DND-41 (cell line): Measurements from ENCODE around the gene PDE4B.

Experiments used
- ATAC-seq: fragments of 200-7000 bp; cut with Tn5 transposase; 3 replicates; pipeline ENCODE4 v1.9.1; 2021; ENCODE audit warnings: low read depth; ENCODE audit not compliant: insufficient read depth
- DNase-seq: peaks from one replicate; pipeline ENCODE4 v3.0.0-alpha.2; 2020
- H2AFZ ChIP-seq: 2 replicates; pipeline ENCODE4 v1.6.0; 2012; ENCODE audit warnings: low read depth, low read length
- H3K27ac ChIP-seq: 2 replicates; pipeline ENCODE4 v1.5.1; 2012; ENCODE audit warnings: low read length, inconsistent platforms
- H3K27me3 ChIP-seq: fragments of 200-600 bp; sonication (generic); 2 replicates; pipeline ENCODE4 v1.6.0; 2012; ENCODE audit warnings: low read length, mild to moderate bottlenecking, inconsistent platforms; ENCODE audit not compliant: insufficient read depth, poor library complexity
- H3K36me3 ChIP-seq: 2 replicates; pipeline ENCODE4 v1.5.1; 2012; ENCODE audit warnings: low read length, inconsistent platforms; ENCODE audit not compliant: insufficient read depth
- H3K4me1 ChIP-seq: 2 replicates; pipeline ENCODE4 v1.5.1; 2012; ENCODE audit warnings: mild to moderate bottlenecking, low read length; ENCODE audit not compliant: insufficient read depth
- H3K4me2 ChIP-seq: 2 replicates; pipeline ENCODE4 v1.6.0; 2012; ENCODE audit warnings: mild to moderate bottlenecking, moderate library complexity, low read length, inconsistent platforms; ENCODE audit not compliant: insufficient read depth
- H3K4me3 ChIP-seq, 2 experiments: fragments of 200-600 bp in 1 of 2; shearing (Covaris generic) in 1 of 2; 2 replicates each; pipeline ENCODE4 v1.5.1; 2012 to 2016; ENCODE audit warnings: inconsistent platforms in 2 of 2, low read length in 2 of 2, mild to moderate bottlenecking in 2 of 2, low read depth in 1 of 2, moderate library complexity in 1 of 2
- H3K79me2 ChIP-seq: 2 replicates; pipeline ENCODE4 v1.6.0; 2012; ENCODE audit warnings: low read length, inconsistent platforms; ENCODE audit not compliant: insufficient read depth
- H3K9ac ChIP-seq: 2 replicates; pipeline ENCODE4 v1.6.0; 2012; ENCODE audit warnings: low read depth, mild to moderate bottlenecking, inconsistent platforms, low read length, moderate library complexity
- H3K9me3 ChIP-seq: 2 replicates; pipeline ENCODE4 v1.5.1; 2012; ENCODE audit warnings: low read length, moderate library complexity, mild to moderate bottlenecking, inconsistent platforms; ENCODE audit not compliant: insufficient read depth, severe bottlenecking
- H4K20me1 ChIP-seq: 2 replicates; pipeline ENCODE4 v1.6.0; 2012; ENCODE audit warnings: low read length; ENCODE audit not compliant: insufficient read depth
- EZH2 ChIP-seq: IDR thresholded peaks from 3 replicates; pipeline ENCODE4 v1.6.1; 2012; ENCODE audit warnings: borderline replicate concordance, low read depth, mild to moderate bottlenecking, moderate library complexity, low read length, inconsistent platforms; ENCODE audit not compliant: severe bottlenecking
- TF ChIP-seq, protein P1 (sequence below): IDR thresholded peaks from 2 replicates; pipeline ENCODE4 v1.5.1; 2012; ENCODE audit warnings: borderline replicate concordance, low read length, moderate library complexity, mild to moderate bottlenecking; ENCODE audit not compliant: poor library complexity, severe bottlenecking; ENCODE audit errors: extremely low read depth

Gene PDE4B

DNA sequence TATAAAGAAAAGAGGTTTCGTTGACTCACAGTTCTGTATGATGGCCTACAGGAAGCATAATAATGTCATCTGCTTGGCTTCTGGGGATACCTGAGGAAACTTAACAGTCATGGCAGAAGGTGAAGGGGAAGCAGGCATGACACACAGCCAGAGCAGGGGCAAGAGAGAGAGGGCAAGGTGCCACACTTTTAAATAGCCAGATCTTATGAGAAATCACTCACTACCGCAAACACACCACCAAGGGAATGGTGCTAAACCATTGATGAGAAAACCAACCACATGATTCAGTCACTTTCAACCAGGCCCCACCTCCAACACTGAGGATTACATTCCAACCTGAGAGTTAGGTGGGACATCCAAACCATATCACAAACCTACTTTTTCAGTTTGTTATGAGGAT, 495.4 kb downstream of the PDE4B start:
- H3K4me2 ChIP-seq: no peak overlapping the region
- no peak overlapping the region for H3K27ac ChIP-seq
- H3K27me3 ChIP-seq: no peaks in the 10 kb centered on the region
- DNase-seq: no peak
- H2AFZ ChIP-seq: no peak overlapping the region
- H3K4me3 ChIP-seq: no peak overlapping the region
- no peaks in the 10 kb centered on the region for H3K36me3 ChIP-seq
- no peaks in the 10 kb centered on the region for H4K20me1 ChIP-seq
- no peaks in the 10 kb centered on the region for H3K79me2 ChIP-seq
- no peak for ATAC-seq
- H3K9me3 ChIP-seq: no peaks in the 10 kb centered on the region
- TF ChIP-seq EZH2: no peak
- TF ChIP-seq, protein P1, sequence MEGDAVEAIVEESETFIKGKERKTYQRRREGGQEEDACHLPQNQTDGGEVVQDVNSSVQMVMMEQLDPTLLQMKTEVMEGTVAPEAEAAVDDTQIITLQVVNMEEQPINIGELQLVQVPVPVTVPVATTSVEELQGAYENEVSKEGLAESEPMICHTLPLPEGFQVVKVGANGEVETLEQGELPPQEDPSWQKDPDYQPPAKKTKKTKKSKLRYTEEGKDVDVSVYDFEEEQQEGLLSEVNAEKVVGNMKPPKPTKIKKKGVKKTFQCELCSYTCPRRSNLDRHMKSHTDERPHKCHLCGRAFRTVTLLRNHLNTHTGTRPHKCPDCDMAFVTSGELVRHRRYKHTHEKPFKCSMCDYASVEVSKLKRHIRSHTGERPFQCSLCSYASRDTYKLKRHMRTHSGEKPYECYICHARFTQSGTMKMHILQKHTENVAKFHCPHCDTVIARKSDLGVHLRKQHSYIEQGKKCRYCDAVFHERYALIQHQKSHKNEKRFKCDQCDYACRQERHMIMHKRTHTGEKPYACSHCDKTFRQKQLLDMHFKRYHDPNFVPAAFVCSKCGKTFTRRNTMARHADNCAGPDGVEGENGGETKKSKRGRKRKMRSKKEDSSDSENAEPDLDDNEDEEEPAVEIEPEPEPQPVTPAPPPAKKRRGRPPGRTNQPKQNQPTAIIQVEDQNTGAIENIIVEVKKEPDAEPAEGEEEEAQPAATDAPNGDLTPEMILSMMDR: no peak
- H3K9ac ChIP-seq: no peak overlapping the region
- H3K4me1 ChIP-seq: no peaks in the 10 kb centered on the region

DNA sequence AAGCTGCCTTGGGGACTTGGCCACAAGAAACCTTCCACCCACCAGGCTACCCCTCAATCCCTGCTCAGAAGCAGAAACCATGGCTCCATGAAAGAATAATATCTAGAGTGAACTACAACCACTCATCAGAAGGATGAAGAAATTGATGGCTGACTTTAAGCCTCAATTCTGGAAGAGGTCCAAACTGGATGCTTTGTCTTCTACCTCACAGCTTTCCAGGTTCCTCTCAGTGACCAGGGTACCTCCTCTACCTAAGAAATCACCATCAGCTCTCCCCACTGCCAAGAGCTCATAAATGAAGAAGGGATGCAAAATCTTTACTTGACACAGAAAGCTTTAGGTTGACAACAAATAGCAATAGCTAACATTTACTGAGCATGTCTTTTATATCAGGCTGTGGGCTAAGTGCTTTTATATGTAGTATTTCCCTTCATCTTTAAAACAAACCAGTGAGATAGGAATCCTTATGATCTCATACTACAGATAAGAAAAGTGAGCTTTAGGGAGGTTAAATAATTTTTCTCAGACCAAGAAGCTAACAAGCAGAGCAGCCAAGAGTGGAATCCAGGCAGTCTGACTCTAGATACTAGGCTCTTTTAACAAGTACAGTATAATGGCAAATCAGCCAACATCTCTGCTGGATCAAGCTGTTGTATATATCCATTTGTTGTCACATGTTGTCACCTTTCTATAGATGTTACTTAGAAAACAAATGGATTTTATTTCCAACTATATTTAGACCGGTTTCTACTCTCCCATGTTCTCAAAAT, 498.3 kb downstream of the PDE4B start:
- Histone ChIP-seq H3K36me3 (no peaks in the 10 kb centered on the region), H3K27me3 (no peaks in the 10 kb centered on the region), H3K4me1 (no peaks in the 10 kb centered on the region), H3K9me3 (no peaks in the 10 kb centered on the region), H3K4me2 (no peak overlapping the region), H4K20me1 (no peaks in the 10 kb centered on the region), H2AFZ (no peak overlapping the region), H3K9ac (no peak overlapping the region), H3K27ac (no peak overlapping the region), H3K4me3 (no peak overlapping the region), H3K79me2 (no peaks in the 10 kb centered on the region)
- no peak for DNase-seq
- ATAC-seq: no peak
- no peak for TF ChIP-seq EZH2

DNA sequence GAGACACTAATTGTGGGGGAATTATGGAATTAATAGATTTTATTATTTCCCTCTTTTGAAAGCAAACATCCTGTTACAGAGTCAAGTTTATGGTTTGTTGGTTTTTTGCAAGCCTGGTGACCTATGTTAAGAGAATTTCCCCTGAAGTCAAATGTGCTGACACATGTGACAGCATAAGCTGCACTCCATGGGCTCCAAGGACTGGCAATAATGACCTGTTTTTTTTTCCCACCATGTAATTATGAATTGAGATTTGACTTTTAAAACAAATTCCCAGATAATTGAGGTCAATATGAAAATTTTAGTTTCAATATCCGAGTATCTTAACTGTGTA, 498.8 kb downstream of the PDE4B start:
- Histone ChIP-seq H3K9me3 (no peaks in the 10 kb centered on the region), H3K9ac (no peak overlapping the region), H2AFZ (no peak overlapping the region), H3K4me2 (no peak overlapping the region), H3K36me3 (no peaks in the 10 kb centered on the region), H3K4me3 (no peak overlapping the region), H4K20me1 (no peaks in the 10 kb centered on the region), H3K4me1 (no peaks in the 10 kb centered on the region), H3K27me3 (no peaks in the 10 kb centered on the region), H3K79me2 (no peaks in the 10 kb centered on the region), H3K27ac (no peak overlapping the region)
- DNase-seq (no peak), ATAC-seq (no peak)
- TF ChIP-seq, protein P1: no peak
- TF ChIP-seq EZH2: no peak

DNA sequence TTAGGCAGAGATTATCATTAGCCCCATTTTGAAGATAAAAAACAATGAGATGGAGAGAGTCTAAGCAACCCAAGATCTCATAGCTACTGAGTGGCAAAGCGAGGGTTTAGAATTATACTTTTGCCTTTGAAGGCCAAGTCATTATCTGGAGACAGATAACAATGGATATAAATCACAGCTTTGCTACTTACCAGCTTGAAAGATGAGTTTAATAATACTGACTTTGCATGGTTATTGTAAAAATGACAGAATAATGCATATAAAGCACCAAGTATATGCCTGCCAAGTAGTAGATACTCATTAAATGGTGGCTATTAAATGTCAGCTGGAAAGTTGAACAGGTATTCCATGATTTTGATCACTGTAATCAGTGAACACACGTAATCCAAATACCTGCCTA, 499.6 kb downstream of the PDE4B start:
- DNase-seq: no peak
- Histone ChIP-seq H3K9ac (no peak overlapping the region), H3K4me1 (no peaks in the 10 kb centered on the region), H3K27ac (no peak overlapping the region), H3K36me3 (no peaks in the 10 kb centered on the region), H3K79me2 (no peaks in the 10 kb centered on the region), H3K27me3 (no peaks in the 10 kb centered on the region), H4K20me1 (no peaks in the 10 kb centered on the region), H3K4me3 (no peak overlapping the region), H3K9me3 (no peaks in the 10 kb centered on the region), H3K4me2 (no peak overlapping the region), H2AFZ (no peak overlapping the region)
- TF ChIP-seq, protein P1: no peak
- TF ChIP-seq EZH2: no peak
- ATAC-seq: no peak
